ENCODE measurements around the gene EN2.
A peak's percentile ranks its signal among the peaks of the same experiment; 100 is the strongest.

Gene EN2

DNA sequence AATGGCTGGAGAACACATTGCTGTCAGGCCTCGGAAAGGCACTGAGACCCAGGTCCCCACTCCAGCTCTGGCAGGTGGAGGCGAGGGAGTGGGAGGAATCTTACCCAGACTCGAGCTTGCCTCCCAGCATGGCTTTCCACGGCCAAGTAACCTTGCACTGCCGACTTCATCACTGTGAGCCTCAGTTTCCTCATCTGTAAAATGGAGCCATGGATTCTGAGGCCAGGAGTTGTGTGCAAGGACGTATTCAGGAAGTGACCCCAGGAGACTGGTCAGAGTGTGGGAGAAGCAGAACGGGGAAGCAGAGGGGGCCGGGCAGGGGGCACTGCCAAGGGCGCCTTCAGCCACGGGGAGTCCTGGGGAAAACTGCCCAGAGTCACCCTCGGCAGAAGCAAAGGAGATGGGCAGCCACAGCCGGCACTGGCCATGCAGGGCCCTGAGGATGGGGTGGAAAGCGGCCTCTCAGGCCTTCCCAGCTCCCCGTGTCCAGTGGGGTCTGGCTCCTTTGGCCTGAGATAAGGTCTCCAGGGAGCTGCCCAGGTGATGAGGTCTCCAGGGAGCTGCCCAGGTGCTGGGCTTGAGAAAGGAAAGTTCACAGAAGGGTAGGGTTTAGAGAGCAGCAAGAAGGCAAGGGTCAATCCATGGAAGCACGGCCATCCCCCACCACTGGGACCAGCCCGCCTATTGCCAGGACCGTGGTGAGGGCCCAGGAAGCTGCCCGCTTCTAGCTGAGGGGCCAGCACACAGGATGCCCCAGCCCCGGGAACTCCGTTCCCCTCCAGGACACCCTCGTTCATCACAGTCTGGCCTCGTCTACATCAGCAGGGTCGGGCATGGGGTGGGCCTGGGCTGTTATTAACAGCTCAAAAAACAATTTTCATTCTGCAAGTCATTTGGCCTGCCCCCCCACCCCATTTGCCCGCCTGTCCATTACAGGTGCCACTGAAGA lies 34.3 kb upstream of the EN2 start:
- H3K9ac ChIP-seq, result no peak overlapping the region
- no peak overlapping the region for H3K4me3 ChIP-seq
- peaks cover 0 to 25% (median 0%) of the 10 kb centered on the region in 11 experiments; a peak in 3 of 22 replicates for H4K20me1 ChIP-seq
- H3K27ac ChIP-seq, result no peak overlapping the region
- peaks cover 0 to 14% (median 4%) of the 10 kb centered on the region in 11 experiments; a peak in 5 of 22 replicates for H3K27me3 ChIP-seq
- H3K4me1 ChIP-seq, result peaks cover 0 to 22% (median 16%) of the 10 kb centered on the region in 10 experiments; a peak in 15 of 20 replicates
- no peak overlapping the region for H3K4me2 ChIP-seq
- no peak for TF ChIP-seq Cebpa-rat (IDR thresholded peaks at IDR 0.05)
- H3K36me3 ChIP-seq, result no peaks in the 10 kb centered on the region
- peaks cover 0 to under 1% (median 0%) of the 10 kb centered on the region in 11 experiments; a peak in 2 of 22 replicates for H3K9me3 ChIP-seq (replicated peaks in 1 of 11)

GRCh38 chr7:155424301-155425010 lies 33.5 kb upstream of the EN2 start:
- peaks cover 0 to 9% (median 7%) of the 10 kb centered on the region in 11 experiments; a peak in 9 of 22 replicates for H3K9me3 ChIP-seq (replicated peaks in 1 of 11)
- H3K4me1 ChIP-seq, result peaks cover 0 to 20% (median 16%) of the 10 kb centered on the region in 10 experiments; a peak in 15 of 20 replicates
- no peak overlapping the region for H3K9ac ChIP-seq
- H3K27me3 ChIP-seq, result peaks cover 0 to 22% (median 7%) of the 10 kb centered on the region in 11 experiments; a peak in 8 of 22 replicates
- peaks cover 0 to 22% (median 0%) of the 10 kb centered on the region in 11 experiments; a peak in 3 of 22 replicates for H4K20me1 ChIP-seq
- TF ChIP-seq Cebpa-rat (IDR thresholded peaks at IDR 0.05), result no peak
- no peak overlapping the region for H3K4me2 ChIP-seq
- no peaks in the 10 kb centered on the region for H3K36me3 ChIP-seq
- H3K4me3 ChIP-seq, result no peak overlapping the region
- no peak overlapping the region for H3K27ac ChIP-seq

- H3K4me3 ChIP-seq, result no peak overlapping the region
- no peak for TF ChIP-seq Cebpa-rat (IDR thresholded peaks at IDR 0.05)
- H3K9ac ChIP-seq, result no peak overlapping the region
- H3K27ac ChIP-seq, result no peak overlapping the region
- H3K4me2 ChIP-seq, result no peak overlapping the region
- H4K20me1 ChIP-seq, result peaks cover 0 to 22% (median 0%) of the 10 kb centered on the region in 11 experiments; a peak in 2 of 22 replicates
- H3K4me1 ChIP-seq, result peaks cover 0 to 20% (median 16%) of the 10 kb centered on the region in 10 experiments; a peak in 15 of 20 replicates
- H3K27me3 ChIP-seq, result peaks cover 0 to 28% (median 9%) of the 10 kb centered on the region in 11 experiments; a peak in 10 of 22 replicates
- peaks cover 0 to 11% (median 7%) of the 10 kb centered on the region in 11 experiments; a peak in 9 of 22 replicates for H3K9me3 ChIP-seq (replicated peaks in 1 of 11)
- no peaks in the 10 kb centered on the region for H3K36me3 ChIP-seq
Observed at GRCh38 chr7:155425011-155425340, 33.0 kb upstream of the EN2 start.

- Histone ChIP-seq H4K20me1 (peaks cover 0 to 14% (median 0%) of the 10 kb centered on the region in 11 experiments; a peak in 2 of 22 replicates), H3K36me3 (no peaks in the 10 kb centered on the region), H3K4me1 (peaks cover 0 to 20% (median 16%) of the 10 kb centered on the region in 10 experiments; a peak in 15 of 20 replicates), H3K4me3 (no peak overlapping the region), H3K27ac (no peak overlapping the region), H3K9ac (no peak overlapping the region), H3K4me2 (no peak overlapping the region), H3K9me3 (replicated peaks in 1 of 11) (peaks cover 0 to 11% (median 7%) of the 10 kb centered on the region in 11 experiments; a peak in 9 of 22 replicates), H3K27me3 (peaks cover 0 to 34% (median 12%) of the 10 kb centered on the region in 11 experiments; a peak in 12 of 22 replicates)
- TF ChIP-seq Cebpa-rat (IDR thresholded peaks at IDR 0.05), result no peak
Observed at GRCh38 chr7:155425887-155426286, 32.0 kb upstream of the EN2 start.

GRCh38 chr7:155426543-155427410 lies 31.2 kb upstream of the EN2 start:
- Histone ChIP-seq H3K4me1 (peaks cover 0 to 20% (median 16%) of the 10 kb centered on the region in 10 experiments; a peak in 15 of 20 replicates), H3K27ac (no peak overlapping the region), H3K27me3 (peaks cover 0 to 34% (median 12%) of the 10 kb centered on the region in 11 experiments; a peak in 12 of 22 replicates), H3K9me3 (replicated peaks in 1 of 11) (peaks cover 0 to 11% (median 7%) of the 10 kb centered on the region in 11 experiments; a peak in 9 of 22 replicates), H4K20me1 (peaks cover 0 to 14% (median 0%) of the 10 kb centered on the region in 11 experiments; a peak in 2 of 22 replicates), H3K4me3 (no peak overlapping the region), H3K36me3 (no peaks in the 10 kb centered on the region), H3K4me2 (peak overlapping the region in 8 of 11 experiments; percentile 26 to 67 (median 58); a peak in 13 of 22 replicates), H3K9ac (no peak overlapping the region)
- no peak for TF ChIP-seq Cebpa-rat (IDR thresholded peaks at IDR 0.05)

GRCh38 chr7:155427411-155428038 lies 30.4 kb upstream of the EN2 start:
- no peaks in the 10 kb centered on the region for H3K36me3 ChIP-seq
- no peak overlapping the region for H3K4me3 ChIP-seq
- H4K20me1 ChIP-seq, result peaks cover 0 to 14% (median 0%) of the 10 kb centered on the region in 11 experiments; a peak in 1 of 22 replicates
- H3K27ac ChIP-seq, result no peak overlapping the region
- peak overlapping the region in 9 of 11 experiments; percentile 4 to 72 (median 61); a peak in 17 of 22 replicates for H3K4me2 ChIP-seq
- peaks cover 0 to 20% (median 16%) of the 10 kb centered on the region in 10 experiments; a peak in 15 of 20 replicates for H3K4me1 ChIP-seq
- H3K9ac ChIP-seq, result no peak overlapping the region
- H3K27me3 ChIP-seq, result peaks cover 0 to 34% (median 12%) of the 10 kb centered on the region in 11 experiments; a peak in 12 of 22 replicates
- H3K9me3 ChIP-seq (replicated peaks in 1 of 11), result peaks cover 0 to 11% (median 7%) of the 10 kb centered on the region in 11 experiments; a peak in 9 of 22 replicates
- TF ChIP-seq Cebpa-rat (IDR thresholded peaks at IDR 0.05), result no peak

- no peaks in the 10 kb centered on the region for H3K36me3 ChIP-seq
- no peak for TF ChIP-seq Cebpa-rat (IDR thresholded peaks at IDR 0.05)
- peaks cover 0 to 14% (median 0%) of the 10 kb centered on the region in 11 experiments; a peak in 1 of 22 replicates for H4K20me1 ChIP-seq
- no peak overlapping the region for H3K9ac ChIP-seq
- peaks cover 0 to 20% (median 16%) of the 10 kb centered on the region in 10 experiments; a peak in 15 of 20 replicates for H3K4me1 ChIP-seq
- peaks cover 0 to 34% (median 12%) of the 10 kb centered on the region in 11 experiments; a peak in 12 of 22 replicates for H3K27me3 ChIP-seq
- no peak overlapping the region for H3K4me3 ChIP-seq
- no peak overlapping the region for H3K27ac ChIP-seq
- peaks cover 0 to 14% (median 8%) of the 10 kb centered on the region in 11 experiments; a peak in 11 of 22 replicates for H3K9me3 ChIP-seq (replicated peaks in 1 of 11)
- peak overlapping the region in 9 of 11 experiments; percentile 4 to 72 (median 61); a peak in 16 of 22 replicates for H3K4me2 ChIP-seq
Observed at GRCh38 chr7:155428171-155428834, 29.6 kb upstream of the EN2 start.

Data from BLaER1 treated with 17β-estradiol and CSF1 and Interleukin-3, amounts not matched to agents 10 nM and 100 nM (cell line).